Progenitor cell of endocrine pancreas (in vitro differentiated cells): ENCODE data around the gene CRAMP1. TPM values are rescaled to one million over a fixed set of nuclear protein-coding genes. Genes with fewer than 3 reads are reported as not detected.
"Not testable (repeated sequence)": the region's sequence is repeated elsewhere in the genome, so short reads cannot be mapped to it uniquely, and the experiment has no call there.

ENCODE experiments used
- DNase-seq: peaks from one replicate; pipeline ENCODE4 v3.0.0; 2021; ENCODE audit warnings: low spot score; ENCODE audit not compliant: unreplicated experiment
- H3K27ac Mint-ChIP-seq: 2 replicates; pipeline ENCODE4 v1.8.0; 2021; ENCODE audit warnings: mild to moderate bottlenecking, moderate library complexity, mixed read lengths
- H3K27me3 Mint-ChIP-seq: 2 replicates; pipeline ENCODE4 v1.8.0; 2021; ENCODE audit warnings: mixed read lengths
- H3K36me3 Mint-ChIP-seq: 2 replicates; pipeline ENCODE4 v1.8.0; 2022; ENCODE audit warnings: mixed read lengths; ENCODE audit not compliant: insufficient read depth
- H3K4me1 Mint-ChIP-seq: 2 replicates; pipeline ENCODE4 v1.8.0; 2021; ENCODE audit warnings: low read depth, mixed read lengths
- H3K4me3 Mint-ChIP-seq: 2 replicates; pipeline ENCODE4 v1.8.0; 2021; ENCODE audit warnings: low read depth, mild to moderate bottlenecking, moderate library complexity, mixed read lengths
- H3K9me3 Mint-ChIP-seq: 2 replicates; pipeline ENCODE4 v1.8.0; 2021; ENCODE audit warnings: low read depth, mixed read lengths
- CTCF ChIP-seq: fragments of 200-600 bp; sonication (generic); IDR thresholded peaks from one replicate; pipeline ENCODE4 v1.5.0; 2021; ENCODE audit warnings: antibody characterized with exemption, mild to moderate bottlenecking; ENCODE audit not compliant: unreplicated experiment
- total RNA-seq: library from RNA; stranded (reverse); gene quantifications from 2 replicates; pipeline ENCODE4 v1.2.1, GENCODE V29; 2021

CRAMP1 gene
- total RNA-seq, 1 donor from 2014 or later = 58.3 TPM

- Mint-ChIP-seq H3K4me3 (no peak overlapping the region), H3K9me3 (no peaks in the 10 kb centered on the region), H3K27me3 (no peaks in the 10 kb centered on the region), H3K4me1 (no peaks in the 10 kb centered on the region), H3K27ac (no peak overlapping the region), H3K36me3 (peaks cover 37% of the 10 kb centered on the region)
- no peak for TF ChIP-seq CTCF
- no peak for DNase-seq
These were observed 86.5 kb downstream of the CRAMP1 start for GRCh38 chr16:1698680-1699079.

GRCh38 chr16:1700246-1700645 lies 88.1 kb downstream of the CRAMP1 start:
- DNase-seq = no peak
- Mint-ChIP-seq H3K9me3 (no peaks in the 10 kb centered on the region), H3K4me3 (no peak overlapping the region), H3K27ac (no peak overlapping the region), H3K4me1 (no peaks in the 10 kb centered on the region), H3K36me3 (peaks cover 27% of the 10 kb centered on the region), H3K27me3 (no peaks in the 10 kb centered on the region)
- TF ChIP-seq CTCF = no peak

GRCh38 chr16:1701216-1701878 lies 89.2 kb downstream of the CRAMP1 start:
- H3K4me1 Mint-ChIP-seq = peaks cover 2% of the 10 kb centered on the region
- no peaks in the 10 kb centered on the region for H3K9me3 Mint-ChIP-seq
- no peak for DNase-seq
- peak overlapping the region; percentile 60 for H3K27ac Mint-ChIP-seq
- peaks cover 24% of the 10 kb centered on the region for H3K36me3 Mint-ChIP-seq
- no peaks in the 10 kb centered on the region for H3K27me3 Mint-ChIP-seq
- no peak overlapping the region for H3K4me3 Mint-ChIP-seq
- no peak for TF ChIP-seq CTCF

- not testable (repeated sequence) for H3K9me3 Mint-ChIP-seq, H3K36me3 Mint-ChIP-seq, H3K27me3 Mint-ChIP-seq, DNase-seq
- peak overlapping the region; percentile 99 for H3K4me3 Mint-ChIP-seq
- peaks cover 13% of the 10 kb centered on the region for H3K4me1 Mint-ChIP-seq
- peak overlapping the region; percentile 99 for H3K27ac Mint-ChIP-seq
These were observed 93.1 kb downstream of the CRAMP1 start for GRCh38 chr16:1705324-1705687.

GRCh38 chr16:1705688-1706385 lies 93.7 kb downstream of the CRAMP1 start, which contains the start of gene MAPK8IP3:
MAPK8IP3 (plus strand) TSS chr16:1706195; CDS start chr16:1706340, 145 bp downstream.
- Mint-ChIP-seq H3K27me3 (no peaks in the 10 kb centered on the region), H3K36me3 (peaks cover 8% of the 10 kb centered on the region), H3K27ac (peak within 1 kb of the TSS; percentile 99), H3K9me3 (no peaks in the 10 kb centered on the region), H3K4me1 (peaks cover 13% of the 10 kb centered on the region), H3K4me3 (peak within 1 kb of the TSS; percentile 99)
- peak; percentile 96 for DNase-seq
- peak; percentile 98 for TF ChIP-seq CTCF
